Ovary (tissue), 3 donors: ENCODE results near the gene RPTOR.

Experiments
- EP300 ChIP-seq: sonication (generic); formaldehyde crosslinking; IDR thresholded peaks from one replicate; pipeline ENCODE4 v1.6.1; 2017; ENCODE audit warnings: antibody characterized with exemption
- TF ChIP-seq, protein P1 (sequence below), 3 donors: fragments of 450-650 bp in 2 of 3; fragments of 200-600 bp in 1 of 3; IDR thresholded peaks; one replicate each; pipeline versions ENCODE4 v1.5.1 to v1.8.0; 2016 to 2022; ENCODE audit warnings: antibody characterized with exemption in 3 of 3, mild to moderate bottlenecking in 1 of 3
- donor health status: DM: no; HTN: no; CAD: no.

GRCh38 chr17:80842456-80843013, 297.9 kb downstream of the RPTOR start:
- TF ChIP-seq EP300: no peak
- TF ChIP-seq, protein P1, sequence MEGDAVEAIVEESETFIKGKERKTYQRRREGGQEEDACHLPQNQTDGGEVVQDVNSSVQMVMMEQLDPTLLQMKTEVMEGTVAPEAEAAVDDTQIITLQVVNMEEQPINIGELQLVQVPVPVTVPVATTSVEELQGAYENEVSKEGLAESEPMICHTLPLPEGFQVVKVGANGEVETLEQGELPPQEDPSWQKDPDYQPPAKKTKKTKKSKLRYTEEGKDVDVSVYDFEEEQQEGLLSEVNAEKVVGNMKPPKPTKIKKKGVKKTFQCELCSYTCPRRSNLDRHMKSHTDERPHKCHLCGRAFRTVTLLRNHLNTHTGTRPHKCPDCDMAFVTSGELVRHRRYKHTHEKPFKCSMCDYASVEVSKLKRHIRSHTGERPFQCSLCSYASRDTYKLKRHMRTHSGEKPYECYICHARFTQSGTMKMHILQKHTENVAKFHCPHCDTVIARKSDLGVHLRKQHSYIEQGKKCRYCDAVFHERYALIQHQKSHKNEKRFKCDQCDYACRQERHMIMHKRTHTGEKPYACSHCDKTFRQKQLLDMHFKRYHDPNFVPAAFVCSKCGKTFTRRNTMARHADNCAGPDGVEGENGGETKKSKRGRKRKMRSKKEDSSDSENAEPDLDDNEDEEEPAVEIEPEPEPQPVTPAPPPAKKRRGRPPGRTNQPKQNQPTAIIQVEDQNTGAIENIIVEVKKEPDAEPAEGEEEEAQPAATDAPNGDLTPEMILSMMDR (IDR thresholded peaks at IDR 0.05): no peak
